Amniotic epithelial cell (primary cell): Measurements from ENCODE around the gene PIK3R3.
A peak's percentile ranks its signal among the peaks of the same experiment; 100 is the strongest.
"Not testable (repeated sequence)": the region's sequence is repeated elsewhere in the genome, so short reads cannot be mapped to it uniquely, and the experiment has no call there.

Experiments
- DNase-seq: peaks from one replicate; pipeline ENCODE4 v3.0.0-alpha.2; 2010; ENCODE audit warnings: low read depth

The PIK3R3 gene

DNA sequence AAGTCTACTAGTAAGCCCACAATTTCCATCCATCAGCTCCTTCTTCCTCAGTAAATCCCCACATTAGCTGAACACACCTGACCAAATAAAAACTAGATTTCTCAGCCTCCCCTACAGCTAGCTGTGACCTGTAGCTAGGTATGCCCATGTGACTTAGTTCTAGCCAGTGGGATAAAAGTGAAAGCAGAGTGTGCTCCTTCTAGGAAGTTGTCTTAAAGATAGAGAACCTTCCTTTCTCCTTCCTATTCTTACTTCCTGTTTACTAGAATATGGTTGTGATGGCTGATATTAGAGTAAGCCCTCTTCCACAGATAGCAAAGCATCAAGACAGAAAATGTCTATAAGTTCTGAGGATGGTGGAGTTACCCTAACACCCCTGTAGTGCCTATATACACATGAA lies 67.0 kb downstream of the PIK3R3 start:
- DNase-seq = no peak

DNA sequence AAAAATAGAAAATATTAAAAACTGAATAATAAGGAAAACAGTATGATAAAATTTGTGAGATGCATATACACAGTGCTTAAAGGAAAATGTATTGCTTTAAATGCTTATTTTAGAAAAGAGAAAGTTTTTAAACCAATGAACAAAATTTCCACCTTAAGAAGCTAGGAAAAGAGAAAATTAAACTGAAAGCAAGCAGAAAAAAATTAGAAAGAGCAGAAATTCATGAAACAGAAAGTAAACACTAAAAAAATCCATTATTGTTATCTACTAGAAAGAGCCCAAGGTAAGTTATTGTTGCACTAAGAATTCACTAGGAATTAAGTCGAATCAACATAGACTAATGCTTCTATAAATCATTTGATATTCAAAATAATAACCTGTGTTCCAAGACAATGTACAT lies 67.7 kb downstream of the PIK3R3 start:
- no peak for DNase-seq

- DNase-seq = no peak
Observed at GRCh38 chr1:46062651-46063319, 69.6 kb downstream of the PIK3R3 start.

GRCh38 chr1:46061146-46061545 lies 71.3 kb downstream of the PIK3R3 start:
- DNase-seq = no peak

DNA sequence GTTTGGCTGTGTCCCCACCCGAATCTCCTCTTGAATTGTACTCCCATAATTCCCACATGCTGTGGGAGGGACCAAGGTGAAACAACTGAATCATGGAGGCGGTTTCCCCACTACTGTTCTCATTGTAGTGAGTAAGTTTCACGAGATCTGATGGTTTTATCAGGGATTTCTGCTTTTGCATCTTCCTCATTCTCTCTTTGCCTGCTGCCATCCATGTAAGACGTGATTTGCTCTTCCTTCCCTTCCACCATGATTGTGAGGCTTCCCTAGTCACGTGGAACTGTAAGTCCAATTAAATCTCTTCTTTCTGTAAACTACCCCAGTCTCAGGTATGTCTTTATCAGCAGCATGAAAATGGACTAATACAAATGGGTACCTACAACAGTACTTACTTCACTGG lies 73.5 kb downstream of the PIK3R3 start:
- no peak for DNase-seq

DNA sequence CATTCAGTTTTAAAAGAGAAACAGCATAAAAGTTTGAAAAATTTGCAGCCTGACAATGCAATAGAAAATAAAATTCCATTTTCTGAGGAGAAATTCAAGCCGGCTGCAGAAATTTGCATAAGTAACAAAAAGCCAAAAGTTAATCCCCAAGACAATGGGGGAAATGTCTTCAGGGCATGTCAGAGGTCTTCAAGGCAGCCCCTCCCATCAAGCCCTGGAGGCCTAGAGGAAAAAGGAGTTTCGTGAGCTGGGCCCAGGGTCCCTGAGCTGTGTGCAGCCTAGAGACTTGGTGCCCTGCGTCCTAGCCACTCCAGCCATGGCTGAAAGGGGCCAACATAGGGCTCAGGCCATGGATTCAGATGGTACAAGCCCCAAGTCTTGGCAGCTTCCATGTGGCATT lies 74.6 kb downstream of the PIK3R3 start:
- no peak for DNase-seq

GRCh38 chr1:46057215-46057614 lies 75.2 kb downstream of the PIK3R3 start:
- not testable (repeated sequence) for DNase-seq

DNA sequence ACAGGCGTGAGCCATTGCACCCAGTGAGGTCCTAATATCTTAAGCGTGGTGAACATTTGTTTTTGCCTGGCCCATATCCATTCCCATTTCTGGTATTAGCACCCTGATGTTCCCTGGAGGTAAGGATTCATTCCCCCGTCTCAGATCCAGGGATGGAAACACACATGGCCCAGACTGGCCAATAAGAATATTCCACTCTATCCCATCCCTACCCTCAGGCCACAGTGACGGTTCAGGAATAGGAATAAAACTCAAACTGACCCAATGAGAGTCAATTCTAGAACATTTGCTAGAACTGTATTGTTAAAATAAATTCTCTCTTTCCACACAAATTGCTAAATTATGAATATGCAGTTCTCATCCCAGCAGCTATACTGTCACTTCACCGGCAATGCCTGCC lies 76.1 kb downstream of the PIK3R3 start:
- no peak for DNase-seq

DNA sequence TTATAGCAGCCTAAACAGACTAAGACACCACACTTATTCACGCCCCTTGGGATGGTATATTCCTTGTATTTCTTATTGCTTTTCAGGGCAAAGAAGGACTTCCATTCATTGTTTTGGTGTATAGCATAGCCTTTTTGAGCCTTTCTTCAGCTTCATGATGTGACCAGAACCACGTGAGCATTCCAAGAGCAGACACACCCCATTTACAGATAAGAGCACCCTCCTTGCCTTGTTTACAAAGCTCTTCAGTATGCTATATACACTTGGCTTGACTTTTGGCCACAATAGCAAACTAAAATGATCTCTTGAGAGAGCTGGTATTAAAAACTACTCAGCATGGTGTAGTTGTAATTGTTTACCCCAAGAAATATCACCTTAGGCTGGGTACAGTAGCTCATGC lies 78.7 kb downstream of the PIK3R3 start:
- DNase-seq = no peak

- no peak for DNase-seq
Observed at GRCh38 chr1:46044116-46044515, 88.3 kb downstream of the PIK3R3 start.

DNA sequence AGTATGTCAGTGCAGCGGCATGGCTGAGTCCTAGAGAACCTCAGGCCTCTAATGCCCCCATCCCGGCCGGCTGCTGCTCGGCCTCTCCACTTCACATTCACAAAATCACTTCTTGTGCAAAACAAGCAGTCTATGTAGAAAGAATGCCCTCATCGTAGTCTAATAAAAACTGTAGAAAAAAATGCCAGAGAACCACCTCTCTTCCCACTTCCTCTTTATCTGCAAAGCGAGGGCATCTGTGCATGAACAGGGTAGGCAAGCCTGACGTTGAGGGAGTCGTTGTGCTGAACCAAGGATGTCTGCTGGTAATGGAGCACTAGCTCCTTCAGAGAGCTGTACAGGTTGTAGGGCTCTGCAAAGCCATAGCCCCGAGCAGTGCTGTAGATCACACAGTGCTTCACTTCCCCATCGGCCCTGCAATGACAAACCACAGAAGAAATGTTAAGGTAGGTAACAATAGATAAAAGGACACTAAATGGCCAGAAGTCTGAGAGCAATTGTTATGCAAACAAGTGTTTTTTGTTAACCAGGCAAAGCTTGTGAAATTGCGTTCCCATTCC lies 88.9 kb downstream of the PIK3R3 start:
- no peak for DNase-seq

- no peak for DNase-seq
Observed at GRCh38 chr1:46041974-46042373, 90.5 kb downstream of the PIK3R3 start.

DNA sequence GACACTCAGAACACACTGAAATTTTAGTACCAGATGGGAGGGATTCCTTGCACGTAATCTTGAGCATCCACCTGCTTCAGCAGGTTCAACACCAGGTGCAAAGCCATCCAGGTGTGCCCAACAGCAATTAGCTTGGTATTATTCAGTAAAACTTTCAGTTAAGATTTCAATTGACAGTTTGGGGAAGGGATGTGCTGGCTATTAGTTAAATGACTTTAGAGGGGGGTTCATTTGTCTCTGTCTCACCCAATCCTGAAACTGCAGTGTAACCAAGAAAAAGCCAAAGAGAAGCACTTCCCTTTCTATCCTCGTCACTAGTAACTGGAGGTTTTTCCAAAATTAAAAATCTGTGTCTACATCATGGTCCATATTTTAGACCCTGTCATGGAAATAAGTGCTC lies 90.9 kb downstream of the PIK3R3 start:
- DNase-seq = no peak

DNA sequence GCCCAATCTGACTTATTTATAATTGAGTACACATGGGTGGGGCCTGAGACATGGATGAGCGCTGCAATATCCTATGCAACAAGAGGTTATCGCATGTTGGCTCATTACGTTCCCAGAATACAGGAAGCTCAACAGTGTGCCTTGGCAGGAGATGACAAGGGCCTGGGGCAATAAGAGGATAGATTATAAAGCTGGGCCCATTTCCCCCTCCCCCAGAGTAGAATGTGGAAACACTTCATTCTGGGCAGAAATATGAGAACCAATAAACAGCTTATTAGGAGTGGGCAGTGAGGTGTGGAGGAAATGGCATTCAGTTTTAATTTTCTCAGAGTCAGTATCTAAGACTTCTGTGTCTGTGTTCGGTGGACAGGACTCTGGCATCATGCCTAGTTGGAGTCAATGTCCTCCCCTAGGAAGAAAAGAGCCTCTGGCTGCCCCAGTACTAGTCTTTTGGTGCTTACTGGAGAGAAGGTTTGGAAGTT lies 92.8 kb downstream of the PIK3R3 start:
- DNase-seq = no peak

GRCh38 chr1:46036894-46037839 lies 95.3 kb downstream of the PIK3R3 start:
- peak; percentile 69 for DNase-seq

GRCh38 chr1:46034601-46035516 lies 97.6 kb downstream of the PIK3R3 start:
- no peak for DNase-seq

DNA sequence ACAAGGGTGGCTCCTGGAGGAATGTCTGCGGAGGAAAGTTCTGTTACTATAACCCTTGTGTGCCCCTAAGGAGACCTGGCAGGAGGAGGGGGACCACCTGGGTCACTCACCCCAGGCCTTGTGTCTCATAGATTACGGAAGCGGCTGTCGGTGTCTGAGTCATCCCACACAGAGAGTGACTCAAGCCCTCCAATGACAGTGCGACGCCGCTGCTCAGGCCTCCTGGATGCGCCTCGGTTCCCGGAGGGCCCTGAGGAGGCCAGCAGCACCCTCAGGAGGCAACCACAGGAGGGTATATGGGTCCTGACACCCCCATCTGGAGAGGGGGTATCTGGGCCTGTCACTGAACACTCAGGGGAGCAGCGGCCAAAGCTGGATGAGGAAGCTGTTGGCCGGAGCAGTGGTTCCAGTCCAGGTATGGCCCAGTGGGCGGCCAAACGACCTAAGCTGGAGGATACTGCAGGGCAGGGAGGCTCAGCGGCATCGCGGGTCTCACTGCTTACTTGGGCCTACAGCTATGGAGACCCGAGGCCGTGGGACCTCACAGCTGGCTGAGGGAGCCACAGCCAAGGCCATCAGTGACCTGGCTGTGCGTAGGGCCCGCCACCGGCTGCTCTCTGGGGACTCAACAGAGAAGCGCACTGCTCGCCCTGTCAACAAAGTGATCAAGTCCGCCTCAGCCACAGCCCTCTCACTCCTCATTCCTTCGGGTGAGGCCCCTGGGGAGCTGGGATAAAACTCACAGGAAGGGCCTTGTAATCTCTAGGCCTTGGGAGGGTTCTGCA lies 101.4 kb downstream of the PIK3R3 start:
- no peak for DNase-seq

DNA sequence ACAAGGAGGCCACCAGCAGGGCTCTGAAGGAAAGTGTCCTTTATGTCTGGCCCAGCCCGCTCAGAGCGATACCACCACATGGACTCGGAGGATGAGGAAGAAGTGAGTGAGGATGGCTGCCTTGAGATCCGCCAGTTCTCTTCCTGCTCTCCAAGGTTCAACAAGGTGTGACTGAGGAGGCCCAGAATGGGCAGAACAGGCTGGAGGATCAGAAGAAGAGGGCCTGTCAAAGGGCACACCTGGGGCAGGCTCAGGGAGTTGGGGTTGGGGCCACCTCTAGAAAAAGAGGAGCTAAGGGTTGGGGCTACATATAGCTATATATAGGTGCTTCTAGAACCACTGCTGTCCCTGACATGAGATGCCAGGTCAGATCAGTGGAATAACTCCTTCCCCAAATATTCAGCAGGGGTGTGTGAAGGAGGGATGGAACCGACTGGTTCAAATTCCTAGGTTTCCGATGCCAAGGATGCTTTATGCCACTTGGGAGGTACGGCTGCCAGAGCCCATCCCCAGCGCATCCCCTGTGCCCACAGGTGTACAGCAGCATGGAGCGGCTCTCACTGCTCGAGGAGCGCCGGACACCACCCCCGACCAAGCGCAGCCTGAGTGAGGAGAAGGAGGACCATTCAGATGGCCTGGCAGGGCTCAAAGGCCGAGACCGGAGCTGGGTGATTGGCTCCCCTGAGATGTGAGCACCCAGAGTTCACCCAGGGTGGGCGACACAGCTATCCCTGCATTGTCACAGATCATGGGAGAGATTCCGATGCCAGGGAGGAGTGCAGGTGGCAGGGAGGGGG lies 102.2 kb downstream of the PIK3R3 start:
- no peak for DNase-seq

DNA sequence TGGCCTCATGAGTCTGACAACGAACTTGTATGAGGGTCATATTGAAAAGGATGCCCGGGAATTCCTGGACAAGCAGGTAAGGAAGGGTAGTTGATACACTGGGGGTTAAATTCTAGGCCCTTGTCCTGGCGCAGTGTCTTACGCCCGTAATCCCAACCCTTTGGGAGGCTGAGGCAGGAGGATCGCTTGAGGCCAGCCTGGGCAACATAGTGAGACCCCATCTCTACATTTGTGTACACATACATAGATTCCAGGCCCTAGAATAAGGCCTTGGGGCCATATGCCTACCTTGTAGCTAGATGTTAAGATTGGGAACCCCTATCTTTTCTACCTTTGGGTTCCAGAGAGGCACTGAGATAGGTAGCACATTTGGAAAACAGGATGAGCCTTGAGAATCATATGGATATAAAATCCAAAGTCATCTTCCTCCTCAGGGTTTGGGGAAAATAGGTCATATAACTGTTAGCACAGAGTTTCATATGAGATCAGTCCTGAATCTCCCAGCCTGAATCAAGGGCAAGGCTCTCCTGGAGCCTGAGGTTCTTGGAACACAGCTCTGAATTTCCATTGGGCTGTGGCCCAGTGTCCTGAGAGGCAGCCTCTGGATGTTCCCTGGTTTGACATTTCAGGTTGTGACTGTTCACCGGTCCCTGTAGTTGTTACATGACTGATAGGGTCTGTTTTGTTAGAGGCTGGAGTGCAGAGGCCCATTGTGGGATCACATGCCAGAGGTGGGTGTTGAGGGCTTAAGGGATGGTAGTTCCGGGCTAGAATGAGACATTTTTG lies 104.4 kb downstream of the PIK3R3 start:
- no peak for DNase-seq
